SK-MEL-5 (cell line): Measurements from ENCODE around the gene FLCN. TPM values are rescaled to one million over a fixed set of nuclear protein-coding genes. Genes with fewer than 3 reads are reported as not detected.
"Not testable (repeated sequence)": the region's sequence is repeated elsewhere in the genome, so short reads cannot be mapped to it uniquely, and the experiment has no call there.

ENCODE experiments used
- DNase-seq: peaks from one replicate; pipeline ENCODE4 v3.0.0-alpha.2; 2016; ENCODE audit warnings: low read depth, low spot score
- in situ Hi-C: cut with HindIII; loops from 2 replicates; pipeline ENCODE4 v1.10.0; 2016; ENCODE audit warnings: low sequenced_read_pairs, high pct_unique_total_duplicates, low pct_unique_long_range_greater_than_20kb
- total RNA-seq: library from RNA; depleted of rRNA; stranded (reverse); fragments of >200 nt; shearing (Covaris generic); gene quantifications from 2 replicates; pipeline ENCODE4 v1.2.3, GENCODE V29; 2014

The FLCN gene
- total RNA-seq, 1 experiment from 2014 or later: 37.2 TPM

GRCh38 chr17:17200311-17200710 lies 36.7 kb downstream of the FLCN start:
- in situ Hi-C loops: no loop called here
- DNase-seq: no peak

GRCh38 chr17:17198281-17198680 lies 38.7 kb downstream of the FLCN start:
- in situ Hi-C loops: no loop called here
- DNase-seq: no peak

- in situ Hi-C loops: no loop called here
- DNase-seq: no peak
Observed at GRCh38 chr17:17196776-17197175, 40.2 kb downstream of the FLCN start.

GRCh38 chr17:17195466-17195865 lies 41.5 kb downstream of the FLCN start:
- in situ Hi-C loops, DNase-seq: not testable (repeated sequence)

- in situ Hi-C loops: no loop called here
- DNase-seq: no peak
Observed at GRCh38 chr17:17191961-17192381, 45.0 kb downstream of the FLCN start.

- in situ Hi-C loops: no loop called here
Observed at GRCh38 chr17:17191346-17191792, 45.6 kb downstream of the FLCN start.

GRCh38 chr17:17190188-17190587 lies 46.8 kb downstream of the FLCN start:
- in situ Hi-C loops: no loop called here
- DNase-seq: no peak

More at GRCh38 chr17:17191346-17191792, 45.6 kb downstream of the FLCN start:
- DNase-seq: no peak

- no peak for DNase-seq
- in situ Hi-C loops: no loop called here
Observed at GRCh38 chr17:17189559-17189958, 47.4 kb downstream of the FLCN start.

- in situ Hi-C loops: no loop called here
Observed at GRCh38 chr17:17188586-17188985, 48.4 kb downstream of the FLCN start.

GRCh38 chr17:17186551-17187505 lies 50.1 kb downstream of the FLCN start:
- in situ Hi-C loops: no loop called here
- DNase-seq: peak; percentile 14

More at GRCh38 chr17:17188586-17188985, 48.4 kb downstream of the FLCN start:
- DNase-seq: no peak

- in situ Hi-C loops: no loop called here
- no peak for DNase-seq
Observed at GRCh38 chr17:17186051-17186450, 50.9 kb downstream of the FLCN start.

GRCh38 chr17:17184985-17185757 lies 51.8 kb downstream of the FLCN start:
- DNase-seq, in situ Hi-C loops: not testable (repeated sequence)

- DNase-seq: no peak
- in situ Hi-C loops: no loop called here
Observed at GRCh38 chr17:17183744-17184143, 53.2 kb downstream of the FLCN start.

GRCh38 chr17:17182598-17183136 lies 54.3 kb downstream of the FLCN start:
- in situ Hi-C loops: no loop called here
- no peak for DNase-seq

- in situ Hi-C loops: no loop called here
Observed at GRCh38 chr17:17181666-17182597, 55.0 kb downstream of the FLCN start.

GRCh38 chr17:17180741-17181525 lies 56.0 kb downstream of the FLCN start:
- in situ Hi-C loops: no loop called here
- no peak for DNase-seq

More at GRCh38 chr17:17181666-17182597, 55.0 kb downstream of the FLCN start:
- DNase-seq: no peak
